ENCODE results near the gene ASPSCR1.
A peak's percentile ranks its signal among the peaks of the same experiment; 100 is the strongest.

The ASPSCR1 gene

GRCh38 chr17:81999976-82000802, 22.8 kb downstream of the ASPSCR1 start:
- no peak for DNase-seq

- no peak for DNase-seq
Observed at GRCh38 chr17:82000803-82001570, 23.6 kb downstream of the ASPSCR1 start.

DNA sequence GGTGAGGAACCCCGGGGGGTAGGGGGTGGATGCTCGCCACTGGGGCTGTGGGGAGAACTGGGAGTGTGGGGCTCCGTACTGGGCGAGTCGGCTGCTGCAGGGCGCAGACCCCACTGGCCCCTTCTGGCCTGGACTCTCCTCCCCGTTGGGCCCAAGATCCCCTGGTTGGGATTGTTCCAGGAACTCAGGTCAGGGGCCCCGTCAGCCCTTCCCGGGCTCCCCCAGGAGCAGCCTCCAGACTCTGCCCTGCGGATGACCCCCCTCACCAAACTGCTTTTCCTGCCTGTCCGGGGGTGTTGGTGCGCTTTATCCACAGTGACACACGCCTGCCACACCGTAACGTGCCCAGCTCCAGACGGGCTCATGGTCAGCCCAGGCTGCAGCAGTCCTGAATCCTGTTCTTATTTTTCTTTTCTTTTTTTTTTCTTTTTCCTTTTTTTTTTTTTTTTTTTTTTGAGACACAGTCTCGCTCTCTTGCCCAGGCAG, 24.2 kb downstream of the ASPSCR1 start:
- DNase-seq = no peak

DNA sequence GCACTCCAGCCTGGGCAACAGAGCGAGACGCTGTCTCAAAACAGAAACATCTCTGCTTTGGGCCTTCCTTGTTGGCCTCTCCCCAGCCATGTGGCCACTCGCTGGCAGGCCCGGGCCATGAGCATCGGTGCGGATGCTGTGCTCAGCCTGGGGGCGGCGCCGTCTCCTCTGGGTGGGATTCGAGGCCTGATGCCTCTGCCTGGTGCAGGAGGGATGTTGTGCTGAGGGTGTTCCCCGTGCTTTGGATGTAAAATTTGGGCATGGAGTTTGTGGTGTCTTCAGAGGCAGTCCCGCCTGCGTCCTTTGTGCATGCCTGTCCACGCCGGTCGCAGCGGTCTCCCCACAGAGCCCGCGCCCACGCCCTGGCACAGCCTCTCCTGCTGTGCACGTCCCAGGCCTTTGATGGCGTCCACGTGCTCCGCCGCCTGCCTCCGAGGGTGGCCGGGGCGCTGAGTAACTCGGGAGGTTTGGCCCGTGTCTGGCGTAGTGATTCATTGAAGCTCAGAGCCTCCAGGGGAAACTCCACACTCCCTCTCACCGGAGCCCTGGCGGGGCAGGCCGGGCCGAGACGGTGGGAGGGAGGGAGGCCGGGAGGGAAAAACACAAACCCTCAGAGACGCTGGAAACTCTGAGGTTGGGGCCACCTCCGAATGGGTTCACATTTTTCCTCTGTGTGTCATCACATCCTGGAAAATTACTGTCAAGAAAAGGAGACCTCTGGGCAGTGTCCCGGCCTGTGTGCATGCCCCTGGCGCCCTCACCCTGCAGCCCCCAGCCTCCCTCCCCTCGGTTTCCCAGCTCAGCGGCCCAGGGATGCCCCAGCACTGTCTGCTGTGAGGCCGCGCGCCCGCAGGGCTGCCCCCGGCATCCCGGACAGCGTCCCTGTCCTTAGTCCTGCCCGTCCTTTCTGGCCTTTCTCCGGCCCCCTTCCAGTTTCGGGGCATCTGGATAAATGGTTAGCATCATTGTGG, 26.3 kb downstream of the ASPSCR1 start:
- peak; percentile 60 for DNase-seq

GRCh38 chr17:82004517-82005455, 27.4 kb downstream of the ASPSCR1 start:
- DNase-seq = no peak

DNA sequence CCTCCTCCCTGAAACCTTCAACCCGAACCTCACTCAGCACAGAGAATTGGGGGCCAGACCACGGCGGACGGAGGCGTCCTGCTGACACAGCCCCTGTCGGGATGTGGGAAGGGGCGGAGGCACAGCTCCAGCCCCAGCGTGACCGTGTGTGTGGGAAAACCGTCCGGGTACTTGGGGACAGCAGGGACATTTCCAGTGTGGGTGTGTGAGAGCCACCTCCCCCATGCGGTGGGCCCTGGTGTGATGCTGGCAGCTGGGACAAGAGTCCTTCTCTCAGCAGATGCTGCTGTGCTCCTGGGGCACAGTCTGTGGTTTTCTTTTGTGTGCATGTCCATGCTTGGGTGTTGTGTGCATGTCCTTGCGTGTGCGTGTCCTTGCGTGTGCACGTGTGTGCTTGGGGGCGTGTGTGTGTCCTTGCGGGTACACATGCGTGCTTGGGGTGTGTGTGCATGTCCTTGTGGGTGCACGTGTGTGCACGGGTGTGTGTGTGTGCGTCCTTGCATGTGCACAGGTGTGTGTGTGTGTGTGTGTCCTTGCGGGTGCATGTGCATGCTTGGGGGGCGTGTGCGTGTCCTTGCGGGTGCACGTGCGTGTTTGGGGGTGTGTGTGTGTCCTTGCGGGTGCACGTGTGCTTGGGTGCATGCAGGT, 28.4 kb downstream of the ASPSCR1 start:
- no peak for DNase-seq

- DNase-seq = no peak
Observed at GRCh38 chr17:82006468-82007227, 29.2 kb downstream of the ASPSCR1 start.

GRCh38 chr17:82007228-82007494, 29.7 kb downstream of the ASPSCR1 start:
- DNase-seq = no peak

- DNase-seq = no peak
Observed at GRCh38 chr17:82007495-82008257, 30.2 kb downstream of the ASPSCR1 start.

- no peak for DNase-seq
Observed at GRCh38 chr17:82008258-82008940, 31.0 kb downstream of the ASPSCR1 start.

- DNase-seq = no peak
Observed at GRCh38 chr17:82008941-82009405, 31.5 kb downstream of the ASPSCR1 start.

GRCh38 chr17:82009413-82009812, 32.0 kb downstream of the ASPSCR1 start:
- DNase-seq = no peak

GRCh38 chr17:82010575-82011525, 33.4 kb downstream of the ASPSCR1 start:
- DNase-seq = no peak

DNA sequence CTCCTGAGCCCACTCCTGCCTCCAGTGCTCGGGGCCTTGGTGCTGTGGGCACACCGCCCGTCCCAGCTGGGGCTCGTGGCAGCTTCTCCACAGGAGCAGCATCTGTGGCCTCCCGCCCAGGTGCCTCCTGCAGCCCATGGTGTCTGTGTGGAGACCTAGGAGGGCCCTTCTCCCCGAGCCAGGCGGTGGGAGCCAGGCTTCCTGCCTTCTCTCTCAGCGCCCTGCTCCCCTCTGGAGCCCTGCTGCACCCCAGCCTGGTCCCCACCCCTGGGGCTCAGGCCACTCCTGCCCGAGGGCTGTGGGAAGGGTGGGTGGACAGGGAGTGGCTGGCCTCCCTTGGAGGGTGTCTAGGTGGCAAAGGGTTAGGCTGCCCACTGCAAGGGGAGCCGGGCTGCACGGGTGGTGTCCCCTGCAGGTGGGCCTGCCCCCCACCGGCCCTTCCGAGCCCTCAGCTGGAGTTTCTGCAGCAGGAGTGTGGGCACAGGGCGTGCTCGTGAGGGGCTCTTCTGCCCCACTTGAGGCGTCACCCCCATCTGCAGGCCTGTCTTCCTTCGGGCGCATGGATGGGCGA, 34.3 kb downstream of the ASPSCR1 start:
- DNase-seq = no peak

DNA sequence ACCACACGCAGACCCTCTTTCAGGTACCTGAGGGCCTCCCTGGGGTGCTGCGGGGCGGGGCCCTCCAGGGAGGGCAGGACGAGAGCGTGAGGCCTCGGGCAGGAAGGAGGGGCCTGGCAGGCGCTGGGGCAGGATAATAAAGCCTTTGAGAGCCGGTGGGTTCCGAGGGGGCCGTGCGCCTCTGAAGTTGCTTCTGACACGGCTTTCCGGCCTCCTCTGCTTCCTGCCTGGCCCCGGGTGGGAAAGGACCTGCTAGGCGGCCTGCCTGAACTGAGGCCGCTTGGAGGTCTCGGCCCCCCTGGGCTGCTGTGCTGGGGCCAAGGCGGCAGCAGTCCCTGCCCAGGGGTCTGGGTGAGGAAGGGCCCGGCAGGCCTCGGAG, 34.8 kb downstream of the ASPSCR1 start:
- DNase-seq = no peak

GRCh38 chr17:82012640-82013295, 35.3 kb downstream of the ASPSCR1 start:
- no peak for DNase-seq

- DNase-seq = no peak
Observed at GRCh38 chr17:82013341-82013740, 35.9 kb downstream of the ASPSCR1 start.
